ENCODE results near the gene BICDL1. TPM values are rescaled to one million over a fixed set of nuclear protein-coding genes. Genes with fewer than 3 reads are reported as not detected.

The BICDL1 gene
- total RNA-seq, 1 donor from 2014 or later, result 42.4 TPM

Other genes with a start within 250 kb of the BICDL1 start
- gene CIT, start 111.9 kb upstream of the BICDL1 start, total RNA-seq, result 85.6 and 86.3 TPM in 2 replicates
- 87.2 and 90.3 TPM in 2 replicates for gene RAB35, start 127.5 kb downstream of the BICDL1 start, total RNA-seq
- 117 and 121 TPM in 2 replicates for gene GCN1, start 205.5 kb downstream of the BICDL1 start, total RNA-seq
- 2,486 and 2,509 TPM in 2 replicates for gene RPLP0, start 211.9 kb downstream of the BICDL1 start, total RNA-seq